GM19438 (cell line): ENCODE measurements around the gene DNTT.
"Not testable (repeated sequence)": the region's sequence is repeated elsewhere in the genome, so short reads cannot be mapped to it uniquely, and the experiment has no call there.

Experiments
- ATAC-seq: cut with Tn5 transposase; IDR thresholded peaks from one replicate; pipeline ENCODE4 v1.9.1; 2021; ENCODE audit warnings: low read depth; ENCODE audit not compliant: unreplicated experiment

DNTT gene

GRCh38 chr10:96305019-96305418 is 785 bp downstream of the DNTT start:
- ATAC-seq: no peak

GRCh38 chr10:96306516-96306915 is 2.3 kb downstream of the DNTT start:
- ATAC-seq: no peak

- ATAC-seq: not testable (repeated sequence)
These were observed 4.6 kb downstream of the DNTT start for GRCh38 chr10:96308854-96309253.

GRCh38 chr10:96309628-96310320 is 5.5 kb downstream of the DNTT start:
- no peak for ATAC-seq

GRCh38 chr10:96310321-96310669 is 6.1 kb downstream of the DNTT start:
- no peak for ATAC-seq

GRCh38 chr10:96311180-96311715 is 7.0 kb downstream of the DNTT start:
- ATAC-seq: no peak

GRCh38 chr10:96313344-96313743 is 9.1 kb downstream of the DNTT start:
- no peak for ATAC-seq

GRCh38 chr10:96317067-96317833 is 13.0 kb downstream of the DNTT start:
- ATAC-seq: no peak

- no peak for ATAC-seq
These were observed 15.7 kb downstream of the DNTT start for GRCh38 chr10:96319754-96320474.

- no peak for ATAC-seq
These were observed 17.6 kb downstream of the DNTT start for GRCh38 chr10:96321822-96322221.

- ATAC-seq: no peak
These were observed 18.0 kb downstream of the DNTT start for GRCh38 chr10:96322275-96322674.

- ATAC-seq: no peak
These were observed 20.2 kb downstream of the DNTT start for GRCh38 chr10:96324447-96324846.

- ATAC-seq: peak; percentile 94
These were observed 21.6 kb downstream of the DNTT start for GRCh38 chr10:96325719-96326373.

GRCh38 chr10:96327462-96327861 is 23.2 kb downstream of the DNTT start:
- no peak for ATAC-seq

- no peak for ATAC-seq
These were observed 28.9 kb downstream of the DNTT start for GRCh38 chr10:96333101-96333500.

GRCh38 chr10:96334616-96335526 is 30.6 kb downstream of the DNTT start:
- ATAC-seq: no peak

- ATAC-seq: no peak
These were observed 32.9 kb downstream of the DNTT start for GRCh38 chr10:96337106-96337505.

- no peak for ATAC-seq
These were observed 34.2 kb downstream of the DNTT start for GRCh38 chr10:96338279-96338925.

- no peak for ATAC-seq
These were observed 35.1 kb downstream of the DNTT start for GRCh38 chr10:96339383-96339782.
